Transverse colon (tissue), 3 donors: ENCODE data around the gene CELA2A.

ENCODE experiments used
- POLR2A ChIP-seq: fragments of 450-650 bp; IDR thresholded peaks from one replicate; pipeline ENCODE4 v1.6.1; 2016; ENCODE audit warnings: antibody characterized with exemption, mild to moderate bottlenecking, moderate library complexity
- TF ChIP-seq, protein P1 (sequence below), 5 experiments: fragments of 200-600 bp in 3 of 5; fragments of 450-650 bp in 2 of 5; sonication (generic) in 3 of 5; IDR thresholded peaks; 1 replicate in 2 of 5; 2 replicates in 3 of 5; pipeline ENCODE4 v1.5.1; 2016 to 2017; ENCODE audit warnings: antibody characterized with exemption in 5 of 5, inconsistent platforms in 3 of 5, mild to moderate bottlenecking in 2 of 5, moderate library complexity in 1 of 5

DNA sequence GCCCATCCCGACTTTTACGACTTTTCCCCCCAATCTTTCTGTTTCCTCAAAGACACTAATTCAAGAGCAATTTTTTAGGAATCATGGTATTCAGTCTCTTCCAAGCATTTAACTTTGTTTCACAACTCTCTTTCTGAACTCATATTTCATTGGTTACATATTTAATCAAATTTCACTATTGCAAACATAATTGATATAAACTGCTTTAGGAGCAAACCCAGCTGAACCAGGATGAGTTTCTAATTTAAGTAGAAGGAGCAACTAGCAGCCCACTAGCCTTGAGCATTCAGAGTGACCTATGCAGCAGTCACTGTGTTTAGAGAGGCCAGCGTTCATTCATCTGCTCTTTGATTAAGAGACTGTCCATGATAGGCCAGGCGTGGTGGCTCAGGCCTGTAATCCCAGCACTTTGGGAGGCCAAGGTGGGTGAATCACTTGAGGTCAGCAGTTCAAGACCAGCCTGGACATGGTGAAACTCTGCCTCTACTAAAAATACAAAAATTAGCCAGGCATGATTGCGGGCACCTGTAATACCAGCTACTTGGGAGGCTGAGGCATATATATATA, 21.2 kb downstream of the CELA2A start:
- TF ChIP-seq POLR2A: no peak
- TF ChIP-seq, protein P1, sequence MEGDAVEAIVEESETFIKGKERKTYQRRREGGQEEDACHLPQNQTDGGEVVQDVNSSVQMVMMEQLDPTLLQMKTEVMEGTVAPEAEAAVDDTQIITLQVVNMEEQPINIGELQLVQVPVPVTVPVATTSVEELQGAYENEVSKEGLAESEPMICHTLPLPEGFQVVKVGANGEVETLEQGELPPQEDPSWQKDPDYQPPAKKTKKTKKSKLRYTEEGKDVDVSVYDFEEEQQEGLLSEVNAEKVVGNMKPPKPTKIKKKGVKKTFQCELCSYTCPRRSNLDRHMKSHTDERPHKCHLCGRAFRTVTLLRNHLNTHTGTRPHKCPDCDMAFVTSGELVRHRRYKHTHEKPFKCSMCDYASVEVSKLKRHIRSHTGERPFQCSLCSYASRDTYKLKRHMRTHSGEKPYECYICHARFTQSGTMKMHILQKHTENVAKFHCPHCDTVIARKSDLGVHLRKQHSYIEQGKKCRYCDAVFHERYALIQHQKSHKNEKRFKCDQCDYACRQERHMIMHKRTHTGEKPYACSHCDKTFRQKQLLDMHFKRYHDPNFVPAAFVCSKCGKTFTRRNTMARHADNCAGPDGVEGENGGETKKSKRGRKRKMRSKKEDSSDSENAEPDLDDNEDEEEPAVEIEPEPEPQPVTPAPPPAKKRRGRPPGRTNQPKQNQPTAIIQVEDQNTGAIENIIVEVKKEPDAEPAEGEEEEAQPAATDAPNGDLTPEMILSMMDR (IDR thresholded peaks at IDR 0.05): no peak
